ENCODE measurements around the gene ATG2A. TPM values are rescaled to one million over a fixed set of nuclear protein-coding genes. Genes with fewer than 3 reads are reported as not detected.

ATG2A gene
- total and polyA plus RNA-seq, 10 of the 15 experiments (the other 5 are each of a cell fraction or from before 2014, with no cell fraction given): 0.08 to 19.0 (median 4.6) TPM

- ChIA-PET POLR2A (interaction anchor here (0.6 to 19.9 kb wide), 5 partner anchors 9 to 45 kb away, joined by 3 to 620 read pairs (median 4); no protein-coding TSS in a partner anchor), RAD21 (ENCODE audit: unreplicated experiment) (interaction anchor here (0.8 to 12.5 kb wide), 4 partner anchors 9 to 28 kb away, joined by 3 to 253 read pairs (median 110); no protein-coding TSS in a partner anchor), SMC1A (ENCODE audit: uncharacterized antibody, unreplicated experiment) (interaction anchor here (0.7 to 11.5 kb wide), 4 partner anchors 8 to 28 kb away, joined by 3 to 227 read pairs (median 114); no protein-coding TSS in a partner anchor), CTCF (interaction anchor here (4.7 to 30.0 kb wide), 3 partner anchors 10 to 22 kb away, joined by 27 to 1208 read pairs (median 63); partner anchors contain the start of gene CDC42BPG)
- FAIRE-seq (peak; percentile 68), DNase-seq (ENCODE audit: low read depth, low spot score) (peak; percentile 92), ATAC-seq (peak; percentile 78)
- Histone ChIP-seq H3K27me3 (replicated peaks in 1 of 2; ENCODE audit: control insufficient read depth in 2 of 2, insufficient read depth in 2 of 2, low read length in 1 of 2) (no peaks in the 10 kb centered on the region), H3K4me3 (peak within 1 kb of the TSS; percentile 96), H3K79me2 (ENCODE audit: control insufficient read depth, insufficient read depth, low read length) (peaks cover 55% of the 10 kb centered on the region), H3K27ac (ENCODE audit: control insufficient read depth, insufficient read depth) (peak within 1 kb of the TSS; percentile 97), H3K9ac (ENCODE audit: control insufficient read depth, insufficient read depth, low read length) (peak within 1 kb of the TSS; percentile 95), H3K36me3 (ENCODE audit: control insufficient read depth in 2 of 2, insufficient read depth in 2 of 2, low read length in 1 of 2) (peaks cover 0 to 5% of the 10 kb centered on the region in 2 experiments; a peak in 2 of 4 replicates), H2AFZ (ENCODE audit: control insufficient read depth, low read depth, low read length) (peak within 1 kb of the TSS; percentile 33; the same call in 1 of the 2 replicates), H3K9me3 (replicated peaks; ENCODE audit: control insufficient read depth, insufficient read depth, low read length) (no peaks in the 10 kb centered on the region), H3K4me1 (ENCODE audit: control insufficient read depth, insufficient read depth, low read length) (peaks cover 30% of the 10 kb centered on the region), H4K20me1 (ENCODE audit: control insufficient read depth, insufficient read depth) (peaks cover 3% of the 10 kb centered on the region; the same call in 1 of the 2 replicates), H3K4me2 (ENCODE audit: control insufficient read depth, insufficient read depth) (peak within 1 kb of the TSS; percentile 98)
- in situ Hi-C loops (cut with MboI) (no loop called here), intact Hi-C loops (cut with micrococcal nuclease; ENCODE audit: unreplicated experiment) (loop anchor here (2.0 to 10.0 kb wide), 3 partner anchors 28 to 836 kb away; partner anchors contain the start of genes KAT5 and MAP3K11)
- 2% methylated on average over 65 of the region's 75 CpGs for WGBS (ENCODE audit: insufficient coverage, insufficient replicate concordance, low lambda C conversion rate, missing lambda C conversion rate)
- no TSS peak for BruUV-seq (replicated peaks)
- TF ChIP-seq SREBF1 (IDR thresholded peaks at IDR 0.05; ENCODE audit: low read length) (no peak), EZH2 (IDR thresholded peaks at IDR 0.05; ENCODE audit: borderline replicate concordance, control insufficient read depth, low read depth, low read length) (no peak), NRF1 (conservative IDR thresholded peaks at IDR 0.05; ENCODE audit: low read depth, low read length) (peak; percentile 70), MTA3 (IDR thresholded peaks at IDR 0.05; ENCODE audit: borderline replicate concordance, low read length) (no peak), SUPT20H (IDR thresholded peaks at IDR 0.05; ENCODE audit: borderline replicate concordance, control insufficient read depth, low read depth, low read length) (no peak), SIX5 (IDR thresholded peaks at IDR 0.05; ENCODE audit: low read depth, low read length, severe bottlenecking) (peak; percentile 19), NR2C1 (IDR thresholded peaks at IDR 0.05) (no peak), CBFB (IDR thresholded peaks at IDR 0.05; ENCODE audit: low read depth) (peak; percentile 94), KAT2A (conservative IDR thresholded peaks at IDR 0.05; ENCODE audit: control insufficient read depth, low read depth, low read length) (no peak), FOS (IDR thresholded peaks at IDR 0.05; ENCODE audit: borderline replicate concordance, extremely low read depth, insufficient read length) (no peak), HDAC2 (IDR thresholded peaks at IDR 0.05) (no peak), CREM (IDR thresholded peaks at IDR 0.05; ENCODE audit: low read depth) (no peak; the same call in 1 of the 2 replicates), RCOR1 (conservative IDR thresholded peaks at IDR 0.05; ENCODE audit: low read depth, low read length) (peak; percentile 96), ZBTB40 (IDR thresholded peaks at IDR 0.05; ENCODE audit: borderline replicate concordance) (no peak), IRF5 (IDR thresholded peaks at IDR 0.05; ENCODE audit: borderline replicate concordance) (peak; percentile 54; the same call in 1 of the 2 replicates), ATF2 (IDR thresholded peaks at IDR 0.05; ENCODE audit: low read length) (no peak), SREBF2 (IDR thresholded peaks at IDR 0.05; ENCODE audit: low read length) (no peak)
Measured at GRCh38 chr11:64878494-64879243, 38.3 kb downstream of the ATG2A start, which contains the start of gene EHD1. Gene EHD1, minus strand, starts transcription at chr11:64878621. Its CDS starts 157 bp downstream, at chr11:64878464.
